Sciatic nerve (tissue), 2 donors: ENCODE data around the gene C5orf63. TPM values are rescaled to one million over a fixed set of nuclear protein-coding genes. Genes with fewer than 3 reads are reported as not detected.
"Not testable (repeated sequence)": the region's sequence is repeated elsewhere in the genome, so short reads cannot be mapped to it uniquely, and the experiment has no call there.

Experiments used
- ATAC-seq: fragments of 200-7000 bp; cut with Tn5 transposase; one replicate; pipeline ENCODE4 v1.9.1; 2020; ENCODE audit warnings: mild to moderate bottlenecking, moderate library complexity
- DNase-seq: peaks from one replicate; pipeline ENCODE4 v3.0.0-alpha.2; 2020; ENCODE audit warnings: low spot score
- intact Hi-C: fragments of 100-400 bp; cut with DNase I; formaldehyde crosslinking; loops from one replicate; pipeline ENCODE4 v1.14.2; 2022
- total RNA-seq: library from RNA; stranded (reverse); fragmentation: NEBNext Ultra II Directional; extraction: Animal tissue kit (Norgen Biotek cat#: 25700); gene quantifications from one replicate; pipeline ENCODE4 v1.2.1, GENCODE V29; 2021
- donor health status: DM: no; HTN: no; CAD: no.
- donor health status: DM: no; HTN: no; CAD: no.

C5orf63 gene
- 8.9 TPM for total RNA-seq

- ATAC-seq (peak; percentile 85), DNase-seq (peak; percentile 70)
- intact Hi-C loops, result no loop called here
Measured at GRCh38 chr5:127072861-127073846, at the start of gene C5orf63. Gene C5orf63, minus strand, starts transcription at chr5:127073502. Its CDS starts 14,507 bp downstream, at chr5:127058995.

- intact Hi-C loops, result no loop called here
Measured at GRCh38 chr5:127112347-127112864, 39.1 kb upstream of the C5orf63 start.

GRCh38 chr5:127111112-127111511 is 37.8 kb upstream of the C5orf63 start:
- DNase-seq (no peak), ATAC-seq (no peak)
- intact Hi-C loops, result no loop called here

More at GRCh38 chr5:127112347-127112864, 39.1 kb upstream of the C5orf63 start:
- no peak for DNase-seq
- no peak for ATAC-seq

- ATAC-seq, intact Hi-C loops, DNase-seq: not testable (repeated sequence)
Measured at GRCh38 chr5:127108624-127109260, 35.4 kb upstream of the C5orf63 start.

GRCh38 chr5:127101935-127102334 is 28.6 kb upstream of the C5orf63 start:
- intact Hi-C loops, result no loop called here
- ATAC-seq, result no peak
- DNase-seq, result no peak

GRCh38 chr5:127101533-127101932 is 28.2 kb upstream of the C5orf63 start:
- DNase-seq (no peak), ATAC-seq (no peak)
- intact Hi-C loops, result no loop called here

- intact Hi-C loops, result no loop called here
- DNase-seq (no peak), ATAC-seq (no peak)
Measured at GRCh38 chr5:127098241-127098640, 24.9 kb upstream of the C5orf63 start.

- no peak for ATAC-seq
- no peak for DNase-seq
- intact Hi-C loops, result no loop called here
Measured at GRCh38 chr5:127097278-127097677, 24.0 kb upstream of the C5orf63 start.

GRCh38 chr5:127096328-127096993 is 23.2 kb upstream of the C5orf63 start:
- DNase-seq (no peak), ATAC-seq (no peak)
- intact Hi-C loops, result no loop called here

GRCh38 chr5:127094161-127094814 is 21.0 kb upstream of the C5orf63 start:
- intact Hi-C loops, result no loop called here
- no peak for DNase-seq
- ATAC-seq, result no peak

GRCh38 chr5:127092690-127093089 is 19.4 kb upstream of the C5orf63 start:
- no peak for DNase-seq
- ATAC-seq, result no peak
- intact Hi-C loops, result no loop called here

- intact Hi-C loops, result no loop called here
- ATAC-seq, result no peak
- no peak for DNase-seq
Measured at GRCh38 chr5:127089191-127089590, 15.9 kb upstream of the C5orf63 start.

- intact Hi-C loops, result no loop called here
- ATAC-seq (peak; percentile 20), DNase-seq (no peak)
Measured at GRCh38 chr5:127088251-127088650, 14.9 kb upstream of the C5orf63 start.

- intact Hi-C loops, result no loop called here
- no peak for ATAC-seq
- DNase-seq, result no peak
Measured at GRCh38 chr5:127086589-127086988, 13.3 kb upstream of the C5orf63 start.

GRCh38 chr5:127085796-127086195 is 12.5 kb upstream of the C5orf63 start:
- no peak for DNase-seq
- intact Hi-C loops, result no loop called here
- ATAC-seq, result no peak

GRCh38 chr5:127085371-127085770 is 12.1 kb upstream of the C5orf63 start:
- DNase-seq, result no peak
- no peak for ATAC-seq
- intact Hi-C loops, result no loop called here

GRCh38 chr5:127084656-127085055 is 11.4 kb upstream of the C5orf63 start:
- intact Hi-C loops, result no loop called here
- DNase-seq (no peak), ATAC-seq (no peak)

GRCh38 chr5:127083711-127084110 is 10.4 kb upstream of the C5orf63 start:
- ATAC-seq (no peak), DNase-seq (no peak)
- intact Hi-C loops, result no loop called here

GRCh38 chr5:127079994-127080491 is 6.7 kb upstream of the C5orf63 start:
- ATAC-seq (no peak), DNase-seq (no peak)
- intact Hi-C loops, result no loop called here
